GM19023 (cell line): ENCODE measurements around the gene POLR2M.
A peak's percentile ranks its signal among the peaks of the same experiment; 100 is the strongest.

Experiments used
- ATAC-seq: cut with Tn5 transposase; IDR thresholded peaks from one replicate; pipeline ENCODE4 v1.9.1; 2021; ENCODE audit warnings: mild to moderate bottlenecking, moderate library complexity; ENCODE audit not compliant: unreplicated experiment

Gene POLR2M

GRCh38 chr15:57706405-57707209 is at the start of gene POLR2M:
Gene POLR2M, plus strand, starts transcription at chr15:57706714. Its CDS starts 129 bp downstream, at chr15:57706843.
- ATAC-seq, result peak; percentile 97

- no peak for ATAC-seq
Measured at GRCh38 chr15:57657619-57658018, 48.9 kb upstream of the POLR2M start.

DNA sequence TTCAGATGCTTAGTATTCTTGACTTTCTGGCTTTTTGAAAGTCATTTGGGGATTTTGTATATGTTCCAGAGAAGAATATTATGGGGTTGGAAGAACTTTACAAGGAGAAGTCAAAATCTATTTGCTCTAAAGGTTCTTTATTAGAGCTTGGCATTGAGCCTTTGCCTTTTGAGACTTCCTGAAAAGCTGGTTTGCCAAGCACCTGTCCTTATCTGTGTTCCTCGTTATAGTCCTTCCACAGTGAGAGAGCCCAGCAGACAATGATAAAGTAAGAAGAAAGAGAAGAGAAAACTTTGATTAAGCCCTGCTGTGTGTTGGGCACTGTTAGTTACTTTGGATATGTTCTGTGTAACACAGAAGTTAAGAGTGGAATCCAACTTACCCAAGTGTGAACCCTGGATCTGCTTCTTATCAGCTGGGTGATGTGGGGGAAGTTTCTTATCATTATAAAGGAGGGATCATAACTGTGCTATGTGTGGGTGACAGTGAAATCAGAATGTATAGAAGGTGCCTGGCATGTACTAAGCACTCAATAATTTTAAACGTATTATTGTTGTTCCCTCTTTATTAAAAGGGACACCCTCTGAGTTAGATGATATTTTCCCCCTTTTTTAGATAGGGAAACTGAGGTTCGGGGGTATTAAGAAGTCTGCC is 44.3 kb upstream of the POLR2M start:
- no peak for ATAC-seq

GRCh38 chr15:57662802-57663201 is 43.7 kb upstream of the POLR2M start:
- no peak for ATAC-seq

DNA sequence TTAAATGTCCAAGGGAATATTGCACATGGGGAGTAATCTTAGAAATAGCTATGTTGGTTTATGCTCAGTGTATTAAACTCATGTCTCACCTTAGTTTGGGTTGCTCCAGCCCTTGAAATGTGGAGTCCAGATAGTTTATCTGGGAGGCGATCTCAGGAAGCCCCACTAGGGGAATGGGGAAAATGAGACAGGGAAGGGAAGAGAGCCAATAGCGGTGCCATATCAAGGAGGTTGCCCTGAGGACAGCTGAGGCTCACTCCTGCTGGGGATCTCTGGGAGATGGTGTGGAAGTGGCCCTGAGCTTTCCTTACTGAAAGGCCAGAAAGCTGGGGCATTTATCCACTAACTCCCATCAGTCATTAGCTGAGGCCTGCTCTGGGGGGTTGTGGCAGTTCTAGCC is 43.3 kb upstream of the POLR2M start:
- no peak for ATAC-seq

DNA sequence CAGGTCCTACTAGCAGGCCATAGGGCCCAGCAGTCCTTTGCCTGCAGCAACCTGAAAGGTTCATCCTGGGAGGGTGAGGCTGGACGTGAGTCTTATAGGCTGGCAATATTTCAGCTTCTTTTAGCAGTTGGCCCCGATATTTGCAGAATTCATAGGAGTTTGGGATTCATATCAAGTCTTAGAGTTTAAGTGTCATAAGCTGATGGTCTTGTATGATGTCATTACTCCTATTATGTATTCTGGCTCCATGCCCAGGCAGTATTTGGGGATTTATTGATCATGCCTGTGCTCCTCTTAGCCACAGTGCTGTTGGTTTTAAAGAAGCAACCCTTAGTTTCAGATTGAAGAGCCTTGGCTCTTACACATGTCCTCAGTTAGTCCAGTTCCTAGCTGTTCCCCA is 41.3 kb upstream of the POLR2M start:
- no peak for ATAC-seq

DNA sequence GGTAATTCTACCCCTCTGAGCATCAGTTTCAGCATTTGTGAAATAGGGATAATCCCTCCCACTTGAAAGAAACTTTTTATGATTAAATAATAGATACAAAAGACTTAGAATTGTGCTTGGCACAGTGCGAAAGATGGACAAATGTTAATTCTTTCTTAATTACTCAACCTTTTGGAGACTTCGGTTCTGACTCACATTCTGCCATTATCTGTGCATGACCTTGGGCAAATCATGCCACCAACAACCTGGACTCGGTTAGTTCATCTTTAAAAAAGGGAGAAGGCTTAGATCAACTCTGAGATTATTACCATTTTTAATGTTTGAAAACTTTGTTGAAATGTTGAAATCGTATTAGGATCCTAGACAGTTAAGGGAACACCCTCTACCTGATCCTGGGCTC is 40.6 kb upstream of the POLR2M start:
- ATAC-seq, result no peak

DNA sequence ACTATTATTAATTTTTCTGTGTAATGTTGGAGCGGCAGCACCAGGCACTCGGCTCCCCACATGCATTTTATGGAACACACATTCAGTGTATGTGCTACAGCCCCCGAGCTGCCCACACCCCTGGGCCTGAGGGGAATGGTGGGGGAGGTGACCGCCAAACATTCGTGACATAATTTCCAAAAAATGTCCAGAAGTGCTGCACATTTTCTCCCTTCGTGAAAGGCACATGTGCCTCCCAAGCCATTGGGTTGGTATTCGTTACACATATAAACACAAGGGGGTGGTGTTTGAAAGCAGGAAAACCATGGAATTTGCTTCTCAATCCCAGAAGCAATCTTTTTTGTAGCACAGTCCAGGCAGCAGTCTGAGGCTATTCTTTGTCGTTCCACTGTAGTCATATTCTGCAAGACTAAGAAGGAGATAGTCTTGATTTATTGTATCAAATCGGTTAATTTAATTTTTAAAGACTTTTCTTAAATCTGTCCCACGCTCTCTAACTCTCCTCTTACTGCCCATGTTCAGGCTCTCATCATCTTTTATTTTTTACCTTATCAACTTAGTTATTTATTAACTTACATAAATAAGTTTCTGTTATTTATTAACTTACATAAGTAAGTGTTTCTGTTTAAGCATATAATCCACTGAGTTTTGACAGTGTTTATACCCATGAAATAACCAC is 39.2 kb upstream of the POLR2M start:
- no peak for ATAC-seq

DNA sequence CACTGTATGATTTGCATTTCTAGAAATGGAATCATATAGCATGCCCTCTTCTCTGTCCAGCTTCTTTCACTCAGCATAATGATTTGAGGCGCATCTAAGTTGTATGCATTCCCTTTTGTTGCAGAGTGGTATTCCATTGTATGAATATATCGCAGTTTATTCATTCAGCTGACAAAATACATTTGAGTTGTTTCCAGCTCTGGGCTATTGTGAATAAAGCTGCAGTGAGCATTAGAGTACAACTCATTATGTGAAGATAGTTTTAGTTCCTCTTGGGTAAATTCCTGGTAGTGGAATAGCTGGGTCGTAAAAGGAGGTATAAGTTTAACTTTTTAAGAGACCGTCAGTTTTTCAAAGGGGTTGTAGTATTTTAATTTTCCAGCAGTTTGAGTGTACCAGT is 38.5 kb upstream of the POLR2M start:
- ATAC-seq, result no peak

- ATAC-seq, result no peak
Measured at GRCh38 chr15:57671636-57672035, 34.9 kb upstream of the POLR2M start.

GRCh38 chr15:57675481-57676181 is 30.9 kb upstream of the POLR2M start:
- ATAC-seq, result no peak

DNA sequence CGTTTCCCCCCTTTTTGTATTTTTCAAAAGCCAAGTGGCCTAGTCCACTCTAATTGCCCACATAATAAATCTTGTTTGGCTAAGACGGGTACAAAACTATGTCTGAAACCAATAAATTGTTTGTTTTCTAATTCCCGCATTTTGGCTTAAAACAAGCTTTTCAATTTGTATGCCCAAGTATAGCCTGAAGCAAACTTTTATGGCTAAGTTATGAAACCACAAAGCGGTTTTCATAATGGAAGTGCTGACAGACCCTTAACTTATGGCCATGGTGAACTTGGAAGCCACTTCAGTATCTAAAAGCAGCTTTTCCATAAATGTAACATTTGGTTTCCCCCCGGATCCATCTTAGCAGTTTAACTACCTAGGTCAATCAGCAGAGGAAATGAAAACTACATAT is 29.9 kb upstream of the POLR2M start:
- no peak for ATAC-seq

DNA sequence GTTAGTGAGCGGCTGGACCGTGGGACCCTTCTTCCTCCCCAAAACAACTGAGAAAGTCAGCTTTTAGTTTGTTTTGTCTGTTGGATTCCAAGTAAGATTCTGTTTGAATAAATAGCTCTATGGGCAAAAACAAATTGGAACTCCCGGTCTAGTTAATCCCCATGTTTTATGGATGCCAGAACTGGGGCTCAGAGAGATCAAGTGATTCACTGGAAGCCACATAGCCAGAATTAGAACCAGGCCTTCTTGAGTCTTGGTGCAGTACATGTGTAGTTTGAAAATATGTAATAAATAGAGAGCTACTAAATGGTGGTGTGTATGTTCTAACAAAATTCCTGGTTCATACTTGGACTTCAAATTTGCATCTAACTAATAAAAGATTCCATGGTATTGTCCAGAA is 29.3 kb upstream of the POLR2M start:
- no peak for ATAC-seq

GRCh38 chr15:57680021-57680420 is 26.5 kb upstream of the POLR2M start:
- ATAC-seq, result no peak

- no peak for ATAC-seq
Measured at GRCh38 chr15:57681011-57681410, 25.5 kb upstream of the POLR2M start.

DNA sequence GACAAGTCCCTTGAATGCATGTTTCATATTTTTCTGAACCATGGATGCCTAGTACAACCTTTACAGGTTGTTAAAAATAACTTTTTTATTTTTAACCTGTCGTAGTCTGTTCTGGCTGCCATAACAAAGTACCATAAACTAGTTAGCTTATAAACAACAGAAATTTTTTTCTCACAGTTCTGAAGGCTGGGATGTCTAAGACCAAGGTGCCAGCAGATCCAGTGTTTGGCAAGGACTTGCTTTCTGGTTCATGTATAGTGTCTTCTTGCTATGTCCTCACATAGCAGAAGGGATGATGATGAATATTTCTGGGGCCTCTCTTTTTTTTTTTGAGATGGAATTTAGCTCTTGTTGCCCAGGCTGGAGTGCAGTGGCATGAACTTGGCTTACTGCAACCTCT is 23.0 kb upstream of the POLR2M start:
- no peak for ATAC-seq

DNA sequence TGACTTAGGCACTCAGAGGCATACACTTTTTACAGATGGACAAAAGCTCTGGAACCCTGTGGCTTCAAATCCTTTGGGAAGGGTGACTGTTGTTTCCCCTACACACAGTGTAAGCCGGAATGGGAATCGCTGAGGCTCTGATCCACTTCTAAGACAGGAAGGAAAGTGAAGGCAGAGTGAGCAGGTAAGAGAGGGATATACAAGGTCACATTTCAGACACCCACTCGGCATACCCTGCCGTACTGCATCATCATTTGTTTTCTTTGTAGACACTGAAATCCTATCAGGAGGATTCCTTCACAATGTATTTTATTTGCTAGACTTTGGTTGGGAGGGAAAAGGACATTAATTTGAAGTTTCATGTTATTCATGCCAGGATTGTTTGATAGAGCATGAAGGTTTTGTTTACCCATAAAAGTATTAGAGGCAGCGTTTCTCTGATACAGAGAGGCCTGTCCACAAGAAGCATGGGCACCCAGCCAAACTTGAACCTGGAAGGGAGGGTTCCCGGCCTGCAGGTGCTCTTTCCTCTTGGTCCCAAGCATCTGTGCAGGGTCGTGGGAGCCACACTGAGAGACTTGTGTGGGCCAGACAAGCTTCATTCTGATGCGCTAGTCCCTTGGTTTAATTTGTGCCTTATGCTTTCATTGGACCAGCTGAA is 21.9 kb upstream of the POLR2M start:
- ATAC-seq, result no peak

DNA sequence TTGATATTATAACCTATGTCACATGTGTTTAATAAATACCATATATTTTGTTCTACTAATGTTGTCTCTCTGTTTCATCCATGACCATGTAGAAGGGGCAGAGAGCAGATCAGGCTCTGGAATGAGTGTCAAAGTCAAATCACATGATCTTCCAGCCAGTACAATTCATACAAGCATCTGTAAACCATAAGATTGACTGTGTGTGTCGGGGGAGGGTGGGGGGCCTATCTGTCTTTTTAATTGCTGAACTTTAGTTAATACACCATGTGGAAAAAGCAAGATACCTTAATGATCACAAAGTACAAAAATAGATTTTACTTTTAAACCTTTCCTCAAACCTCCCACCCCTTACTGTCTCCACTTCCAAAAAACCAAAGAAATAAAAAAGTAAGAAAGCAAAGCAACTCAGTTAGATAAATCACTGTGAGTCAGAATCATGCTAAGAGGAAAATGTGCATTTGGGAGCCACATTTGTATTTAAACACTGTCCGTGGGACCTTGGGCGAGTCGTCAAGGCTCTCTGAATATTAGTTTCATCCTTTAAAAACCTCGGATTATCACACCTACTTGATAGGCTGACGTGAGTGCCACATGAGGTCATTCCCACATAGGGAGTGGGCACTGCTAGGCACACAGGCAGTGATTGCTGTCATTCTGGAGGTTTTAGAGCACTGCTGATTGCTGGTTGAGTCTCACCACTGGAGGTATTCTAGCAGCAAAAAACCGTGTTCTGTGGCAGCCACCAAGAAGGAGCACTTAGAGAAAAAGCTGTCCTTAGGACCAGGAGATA is 21.0 kb upstream of the POLR2M start:
- no peak for ATAC-seq

DNA sequence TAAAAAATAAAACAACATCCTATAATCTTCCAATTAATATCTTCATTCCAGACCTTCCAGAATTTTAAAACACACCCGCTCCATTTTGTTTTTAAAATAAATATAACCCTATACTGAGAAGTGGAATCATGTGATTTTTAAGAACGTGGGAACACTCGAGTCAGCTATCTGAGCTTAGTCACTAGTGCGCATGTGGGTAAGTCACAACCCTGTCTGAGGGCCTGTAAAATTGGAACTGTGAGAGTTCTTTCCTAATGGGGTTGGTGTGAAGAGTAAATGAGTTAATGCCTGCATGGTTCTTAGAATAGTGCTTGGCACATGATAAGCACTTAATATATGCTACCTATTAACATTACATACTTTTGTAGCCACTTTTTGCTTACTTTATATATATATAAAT is 19.9 kb upstream of the POLR2M start:
- ATAC-seq, result no peak

DNA sequence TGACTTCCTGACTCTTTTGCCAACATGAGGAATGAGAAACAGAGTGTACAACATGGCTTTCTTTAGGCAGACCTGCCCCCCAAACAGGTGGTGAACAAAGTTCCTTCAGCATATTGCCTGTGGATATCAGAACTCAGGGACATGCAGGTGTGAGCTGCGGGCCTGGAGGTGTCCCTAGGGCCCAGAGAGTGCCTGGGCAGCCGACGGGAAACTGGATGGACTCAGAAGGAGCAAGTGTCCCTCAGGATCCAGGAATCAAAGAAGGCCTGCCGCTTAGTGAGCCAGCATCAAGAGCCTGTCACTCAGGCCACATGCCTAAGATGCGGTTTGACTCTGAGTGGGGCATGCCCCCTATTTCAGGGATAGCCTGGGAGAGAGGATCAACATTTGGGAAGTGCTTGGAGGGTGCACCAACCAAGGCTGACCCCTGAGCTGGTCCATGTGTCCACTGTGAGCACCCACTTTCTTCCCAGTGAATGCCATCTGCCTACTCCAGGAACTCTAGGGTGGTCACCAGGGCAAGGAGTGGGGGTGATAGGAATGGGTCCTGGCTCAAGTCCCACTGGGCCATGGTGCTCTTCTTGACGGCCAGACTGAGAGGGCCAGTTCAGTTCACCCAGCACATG is 16.1 kb upstream of the POLR2M start:
- ATAC-seq, result no peak
